ENCODE results near the gene SOCS3.

Gene SOCS3

GRCh38 chr17:78376161-78376560 lies 16.3 kb upstream of the SOCS3 start:
- peaks cover 32% of the 10 kb centered on the region for H3K4me1 ChIP-seq (ENCODE audit: insufficient read depth, low read length, severe bottlenecking)
- peaks cover 4% of the 10 kb centered on the region; the same call in 1 of the 2 replicates for H3K27me3 ChIP-seq (ENCODE audit: insufficient read depth, low read length)
- TF ChIP-seq CTCF (IDR thresholded peaks at IDR 0.05; ENCODE audit: low read length) (no peak), EZH2 (IDR thresholded peaks at IDR 0.05; ENCODE audit: borderline replicate concordance, low read length) (no peak)
- H4K20me1 ChIP-seq (ENCODE audit: insufficient read depth, low read length): no peaks in the 10 kb centered on the region
- no peaks in the 10 kb centered on the region for H3K9me3 ChIP-seq (ENCODE audit: low read length)
- peaks cover 12% of the 10 kb centered on the region for H3K79me2 ChIP-seq (ENCODE audit: insufficient read depth, low read length)
- no peak overlapping the region for H3K4me2 ChIP-seq (ENCODE audit: low read length)
- H3K27ac ChIP-seq (ENCODE audit: low read depth, low read length, poor library complexity, severe bottlenecking): no peak overlapping the region
- H3F3A ChIP-seq (ENCODE audit: insufficient read depth, low read length): no peaks in the 10 kb centered on the region
- H3K4me3 ChIP-seq (ENCODE audit: low read depth, low read length, poor library complexity, severe bottlenecking): no peak overlapping the region
- no peaks in the 10 kb centered on the region for H3K9me2 ChIP-seq (ENCODE audit: low read depth, low read length)
- no peak overlapping the region for H3K9ac ChIP-seq (ENCODE audit: low read length)
- H3K36me3 ChIP-seq (ENCODE audit: insufficient read depth, low read length): 0 out of 2 replicates have a peak, but pooled peaks cover 3% of the 10 kb centered on the region
- H2AFZ ChIP-seq (ENCODE audit: low read length): no peak overlapping the region

- Histone ChIP-seq H3K36me3 (ENCODE audit: insufficient read depth, low read length) (0 out of 2 replicates have a peak, but pooled peaks cover 3% of the 10 kb centered on the region), H3F3A (ENCODE audit: insufficient read depth, low read length) (no peaks in the 10 kb centered on the region), H3K9ac (ENCODE audit: low read length) (no peak overlapping the region), H3K4me1 (ENCODE audit: insufficient read depth, low read length, severe bottlenecking) (peaks cover 27% of the 10 kb centered on the region), H3K27ac (ENCODE audit: low read depth, low read length, poor library complexity, severe bottlenecking) (no peak overlapping the region), H3K9me3 (ENCODE audit: low read length) (no peaks in the 10 kb centered on the region), H3K79me2 (ENCODE audit: insufficient read depth, low read length) (peaks cover 9% of the 10 kb centered on the region), H3K4me2 (ENCODE audit: low read length) (no peak overlapping the region), H3K4me3 (ENCODE audit: low read depth, low read length, poor library complexity, severe bottlenecking) (no peak overlapping the region), H3K27me3 (ENCODE audit: insufficient read depth, low read length) (peaks cover 4% of the 10 kb centered on the region; the same call in 1 of the 2 replicates), H4K20me1 (ENCODE audit: insufficient read depth, low read length) (no peaks in the 10 kb centered on the region), H2AFZ (ENCODE audit: low read length) (no peak overlapping the region), H3K9me2 (ENCODE audit: low read depth, low read length) (no peaks in the 10 kb centered on the region)
- TF ChIP-seq CTCF (IDR thresholded peaks at IDR 0.05; ENCODE audit: low read length): no peak
- TF ChIP-seq EZH2 (IDR thresholded peaks at IDR 0.05; ENCODE audit: borderline replicate concordance, low read length): no peak
Measured at GRCh38 chr17:78375401-78376151, 15.7 kb upstream of the SOCS3 start.

- Histone ChIP-seq H3K27me3 (ENCODE audit: insufficient read depth, low read length) (peaks cover 6% of the 10 kb centered on the region; the same call in 1 of the 2 replicates), H4K20me1 (ENCODE audit: insufficient read depth, low read length) (no peaks in the 10 kb centered on the region), H3K9me3 (ENCODE audit: low read length) (no peaks in the 10 kb centered on the region), H3K4me3 (ENCODE audit: low read depth, low read length, poor library complexity, severe bottlenecking) (no peak overlapping the region), H3K79me2 (ENCODE audit: insufficient read depth, low read length) (peaks cover 5% of the 10 kb centered on the region), H3K36me3 (ENCODE audit: insufficient read depth, low read length) (0 out of 2 replicates have a peak, but pooled peaks cover 3% of the 10 kb centered on the region), H3K27ac (ENCODE audit: low read depth, low read length, poor library complexity, severe bottlenecking) (no peak overlapping the region), H3K9me2 (ENCODE audit: low read depth, low read length) (no peaks in the 10 kb centered on the region), H3K4me2 (ENCODE audit: low read length) (no peak overlapping the region), H2AFZ (ENCODE audit: low read length) (no peak overlapping the region), H3F3A (ENCODE audit: insufficient read depth, low read length) (no peaks in the 10 kb centered on the region), H3K4me1 (ENCODE audit: insufficient read depth, low read length, severe bottlenecking) (peaks cover 19% of the 10 kb centered on the region), H3K9ac (ENCODE audit: low read length) (no peak overlapping the region)
- TF ChIP-seq CTCF (IDR thresholded peaks at IDR 0.05; ENCODE audit: low read length): no peak
- TF ChIP-seq EZH2 (IDR thresholded peaks at IDR 0.05; ENCODE audit: borderline replicate concordance, low read length): no peak
Measured at GRCh38 chr17:78374631-78375274, 14.9 kb upstream of the SOCS3 start.
